GM19395 (cell line): Measurements from ENCODE around the gene B3GAT2.
A peak's percentile ranks its signal among the peaks of the same experiment; 100 is the strongest.

Experiments used
- ATAC-seq: cut with Tn5 transposase; IDR thresholded peaks from one replicate; pipeline ENCODE4 v1.9.1; 2021; ENCODE audit warnings: mild to moderate bottlenecking, moderate library complexity; ENCODE audit not compliant: unreplicated experiment

Gene B3GAT2

DNA sequence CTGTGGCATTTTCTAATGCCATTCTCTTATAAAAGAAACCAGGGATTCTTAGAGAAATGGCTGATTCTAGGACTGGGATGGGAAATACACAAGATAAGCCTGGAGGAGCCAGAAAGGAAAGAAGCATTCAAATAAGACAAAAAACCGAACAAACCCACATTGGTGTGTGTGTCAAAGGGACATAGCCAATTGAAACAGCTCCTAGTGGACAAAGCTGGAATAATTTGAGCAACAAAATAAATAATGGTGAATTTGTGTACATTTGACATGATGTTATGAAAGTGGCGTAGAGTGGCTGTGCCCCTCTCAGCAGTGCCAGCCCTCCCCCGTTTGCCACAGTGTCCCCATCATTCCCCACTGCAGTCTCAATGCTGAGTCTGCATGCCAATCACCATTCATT is 55.5 kb downstream of the B3GAT2 start:
- ATAC-seq, result no peak

- no peak for ATAC-seq
These were observed 56.8 kb downstream of the B3GAT2 start for GRCh38 chr6:70900047-70900446.

DNA sequence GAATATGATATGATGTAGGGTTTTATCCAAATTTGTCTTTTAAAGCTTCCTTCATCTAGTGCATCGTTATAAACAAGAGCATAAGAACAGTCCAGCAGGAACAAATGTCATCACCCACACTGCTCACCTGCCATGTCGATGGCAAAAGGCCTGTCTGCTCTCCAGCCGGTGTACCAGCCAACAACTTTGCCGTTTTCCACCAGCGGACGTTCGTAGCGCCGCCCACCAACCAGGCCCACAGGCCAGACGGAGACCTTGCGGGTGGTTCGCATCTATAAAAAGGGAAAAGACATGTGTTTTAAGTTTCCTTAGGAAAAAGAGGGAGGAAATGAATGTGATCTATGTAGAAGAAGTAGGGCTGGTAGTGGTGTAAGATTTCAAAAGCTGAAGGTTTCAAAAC is 62.9 kb downstream of the B3GAT2 start:
- ATAC-seq, result no peak

GRCh38 chr6:70889270-70889669 is 67.6 kb downstream of the B3GAT2 start:
- ATAC-seq, result no peak

DNA sequence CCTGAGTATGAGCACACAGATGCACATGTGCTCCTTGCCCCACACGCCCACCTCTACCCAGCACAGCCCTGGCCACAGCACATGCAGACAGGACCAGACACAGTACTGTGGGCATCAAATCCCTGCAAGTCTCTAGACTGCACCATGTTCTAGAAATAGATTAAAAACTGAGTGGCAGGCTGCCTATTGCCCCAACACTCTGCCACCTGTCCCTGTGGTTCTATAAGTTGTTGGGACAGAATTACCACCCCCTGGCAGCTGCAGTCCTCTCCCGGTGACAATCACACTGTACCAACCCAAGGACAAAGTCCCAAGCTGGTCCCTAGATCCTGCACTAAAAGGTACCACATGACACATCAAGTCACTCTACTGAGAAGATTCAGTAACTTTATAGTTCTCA is 70.2 kb downstream of the B3GAT2 start:
- ATAC-seq, result no peak

DNA sequence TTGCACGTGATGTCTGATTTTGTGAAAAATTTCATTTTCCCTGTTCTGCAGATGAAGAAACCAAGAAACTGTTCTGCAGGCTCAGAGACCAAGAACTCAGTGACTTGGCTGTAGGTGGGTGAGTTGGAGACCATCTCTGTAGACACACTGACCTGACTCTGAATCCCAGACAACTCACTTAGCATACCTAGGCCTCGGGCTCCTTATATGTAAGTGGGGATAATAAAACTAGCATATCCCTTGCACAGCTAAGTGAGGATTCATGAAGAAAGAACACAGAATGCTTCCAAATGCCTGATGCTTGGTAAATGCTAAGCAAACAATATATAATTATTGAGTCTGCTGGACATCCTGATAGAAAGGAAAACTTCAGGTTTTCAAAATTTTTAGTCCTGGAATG is 70.8 kb downstream of the B3GAT2 start:
- no peak for ATAC-seq

- peak; percentile 76 for ATAC-seq
These were observed 72.5 kb downstream of the B3GAT2 start for GRCh38 chr6:70884074-70884983.

DNA sequence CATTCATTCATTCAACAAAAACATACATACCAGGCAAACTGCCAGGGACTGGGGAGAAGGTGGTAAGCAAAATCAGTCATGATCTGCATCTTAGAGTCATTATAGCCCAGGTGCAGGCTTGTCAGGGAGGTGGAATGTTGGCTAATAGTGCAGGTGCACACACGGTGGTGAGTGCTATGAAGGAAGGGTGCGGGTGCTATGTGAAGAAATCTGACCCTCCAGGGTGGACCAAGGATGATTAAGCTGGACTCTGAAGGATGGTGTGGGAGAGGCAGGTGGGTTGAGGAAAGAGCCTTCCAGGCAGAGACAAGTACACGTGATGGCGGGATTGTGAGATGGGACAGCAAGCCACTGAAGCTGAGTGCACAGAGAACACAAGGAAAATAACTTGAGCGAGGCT is 77.4 kb downstream of the B3GAT2 start:
- ATAC-seq, result no peak

DNA sequence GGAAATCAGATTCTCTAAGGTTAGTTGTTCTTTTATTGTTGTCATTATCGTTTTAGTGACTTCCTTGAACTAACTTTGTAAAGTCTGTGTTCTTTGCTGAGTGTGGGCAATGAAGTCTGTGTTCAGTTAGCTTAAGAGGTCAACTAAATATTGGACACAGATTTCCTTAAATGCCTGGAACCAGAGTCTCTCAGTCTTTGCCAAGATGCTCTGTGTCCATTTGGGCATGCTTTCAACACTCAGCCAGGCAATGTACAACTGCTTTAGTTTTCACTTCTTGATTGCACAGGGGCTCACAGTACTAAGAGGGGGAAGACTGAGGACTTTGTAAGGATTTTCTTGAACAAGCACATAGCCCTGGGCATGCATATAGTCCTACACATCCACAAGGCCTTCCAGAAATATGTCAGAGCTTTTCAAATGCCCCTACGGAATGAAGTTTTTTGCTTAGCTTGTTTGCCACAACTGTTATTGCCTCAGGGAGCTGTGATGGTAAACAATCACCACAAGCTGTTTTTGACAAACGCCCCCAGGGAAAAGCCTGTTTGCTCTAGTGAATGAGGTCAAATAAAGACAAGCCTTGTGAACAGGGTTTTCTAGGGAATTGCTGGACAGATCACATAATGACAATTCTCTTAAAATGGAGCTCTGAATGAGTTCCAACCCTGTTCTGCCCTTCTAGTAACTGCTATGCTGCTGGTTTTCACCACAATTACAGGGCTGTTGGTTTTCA is 82.5 kb downstream of the B3GAT2 start:
- no peak for ATAC-seq

DNA sequence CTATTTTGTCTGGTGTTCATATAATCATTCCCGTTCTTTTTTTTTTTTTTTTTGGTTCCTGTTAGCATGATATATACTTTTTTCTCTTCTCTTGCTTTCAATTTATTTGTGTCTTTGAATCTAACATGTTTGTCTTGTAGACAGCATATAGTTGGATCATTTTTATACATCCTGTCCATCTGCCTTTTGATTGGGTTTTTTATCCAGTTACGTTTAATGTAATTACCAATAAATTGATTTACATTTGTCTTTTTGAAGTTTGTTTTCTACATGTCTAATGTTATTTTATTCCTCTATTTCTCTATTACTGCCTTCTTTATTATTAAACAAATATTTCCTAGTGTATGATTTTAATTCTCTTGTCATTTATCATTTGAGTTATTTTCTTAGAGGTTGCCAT is 84.4 kb downstream of the B3GAT2 start:
- no peak for ATAC-seq

DNA sequence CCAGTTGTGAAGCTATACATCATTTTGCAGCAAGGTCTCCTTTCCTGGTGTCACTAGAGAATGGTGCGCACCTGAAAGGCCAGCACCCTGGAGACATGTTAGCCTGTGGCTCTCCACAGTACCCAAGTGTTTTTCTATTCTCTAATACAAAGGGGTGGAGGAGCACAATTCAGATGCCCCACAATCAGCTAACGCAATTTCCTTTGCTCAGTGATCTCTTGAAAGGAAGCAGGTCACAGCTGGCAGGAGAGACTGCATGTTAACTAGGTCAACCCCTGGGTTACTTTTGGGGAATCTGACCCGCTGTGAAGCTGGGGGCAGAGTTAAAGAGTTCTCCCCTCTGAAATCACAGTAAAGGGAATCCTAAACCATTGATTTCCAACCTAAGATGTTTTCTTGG is 92.5 kb downstream of the B3GAT2 start:
- ATAC-seq, result no peak

DNA sequence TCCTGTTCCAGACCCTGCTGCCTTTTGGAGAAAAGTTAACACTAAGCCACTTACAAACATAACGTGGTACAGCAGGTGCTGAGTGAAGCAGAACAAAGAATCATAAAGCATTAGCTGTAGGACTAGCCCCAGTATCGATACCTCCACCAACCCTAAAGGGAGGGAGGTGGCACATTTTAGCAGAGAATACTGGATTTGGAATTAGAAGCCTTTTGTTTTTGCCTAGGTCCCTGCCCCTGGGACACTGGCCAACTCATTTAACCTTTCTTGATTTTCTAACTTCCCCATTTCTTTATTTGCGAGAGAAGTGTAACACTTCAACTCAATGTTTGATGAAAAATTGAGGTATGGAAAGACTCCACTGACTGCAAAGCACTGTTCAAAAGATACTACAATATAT is 93.5 kb downstream of the B3GAT2 start:
- ATAC-seq, result peak; percentile 58

DNA sequence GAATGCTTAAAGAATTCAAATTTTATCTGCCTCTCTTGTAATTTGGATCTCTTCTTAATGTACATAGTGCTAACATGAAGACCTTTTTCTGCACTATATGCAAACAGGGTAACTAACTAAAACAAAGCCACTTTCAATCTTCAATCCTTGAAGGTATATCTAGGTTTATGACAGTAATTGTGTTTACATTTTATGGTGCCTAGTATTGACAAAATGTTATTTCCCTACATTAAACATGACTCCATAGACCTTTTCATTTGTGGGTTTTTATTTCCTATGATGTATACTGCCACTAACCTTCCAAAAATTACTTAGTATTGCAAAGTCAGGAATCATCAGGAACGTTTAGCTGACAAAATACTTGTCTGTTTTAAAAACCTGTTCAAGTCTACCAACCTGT is 95.9 kb downstream of the B3GAT2 start:
- ATAC-seq, result no peak

DNA sequence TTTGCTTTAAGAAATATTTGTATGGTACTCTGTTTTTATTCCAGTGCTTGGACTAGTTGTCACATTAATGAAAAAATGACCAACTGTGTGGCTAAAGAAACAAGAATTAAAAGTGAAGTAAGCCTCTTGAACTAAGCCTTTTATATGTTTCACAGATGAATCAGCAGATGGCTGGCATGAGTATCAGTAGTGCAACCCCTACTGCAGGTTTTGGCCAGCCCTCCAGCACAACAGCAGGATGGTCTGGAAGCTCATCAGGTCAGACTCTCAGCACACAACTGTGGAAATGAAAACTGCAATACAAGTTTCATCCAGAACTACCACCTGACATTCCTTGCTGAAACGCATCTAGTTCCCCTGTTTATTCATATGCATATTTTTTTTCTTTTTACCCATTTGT is 96.8 kb downstream of the B3GAT2 start:
- ATAC-seq, result no peak

- ATAC-seq, result peak; percentile 100
These were observed 99.3 kb downstream of the B3GAT2 start for GRCh38 chr6:70857387-70858077.

DNA sequence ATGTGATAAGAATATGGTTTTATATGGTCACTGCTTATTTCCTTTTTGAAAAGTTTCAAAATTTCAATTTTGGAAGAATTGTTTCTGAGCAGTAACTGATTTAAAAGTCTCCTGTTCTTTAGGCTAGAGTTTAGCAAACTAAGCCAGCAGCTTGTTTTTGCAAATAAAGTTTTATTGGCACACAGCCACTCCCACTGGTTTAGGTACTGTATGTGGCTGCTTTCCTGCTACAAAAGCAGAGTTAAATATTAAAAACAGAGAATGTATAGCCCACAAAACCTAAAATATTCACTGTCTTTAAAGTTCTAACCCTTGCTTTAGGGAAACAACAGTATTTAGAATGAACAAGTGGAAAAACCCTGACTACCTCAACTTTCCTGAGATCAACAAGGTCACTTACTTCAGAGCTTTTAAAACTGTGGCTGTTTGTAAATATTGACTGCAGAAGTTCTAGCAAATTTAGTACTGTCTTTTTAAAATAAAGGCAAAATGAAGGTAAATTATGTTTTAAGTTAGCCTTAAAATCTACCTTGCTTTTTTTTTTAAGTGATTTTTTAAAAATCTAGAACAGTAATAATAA is 104.1 kb downstream of the B3GAT2 start:
- ATAC-seq, result no peak

GRCh38 chr6:70849348-70850069 is 107.4 kb downstream of the B3GAT2 start:
- ATAC-seq, result no peak

DNA sequence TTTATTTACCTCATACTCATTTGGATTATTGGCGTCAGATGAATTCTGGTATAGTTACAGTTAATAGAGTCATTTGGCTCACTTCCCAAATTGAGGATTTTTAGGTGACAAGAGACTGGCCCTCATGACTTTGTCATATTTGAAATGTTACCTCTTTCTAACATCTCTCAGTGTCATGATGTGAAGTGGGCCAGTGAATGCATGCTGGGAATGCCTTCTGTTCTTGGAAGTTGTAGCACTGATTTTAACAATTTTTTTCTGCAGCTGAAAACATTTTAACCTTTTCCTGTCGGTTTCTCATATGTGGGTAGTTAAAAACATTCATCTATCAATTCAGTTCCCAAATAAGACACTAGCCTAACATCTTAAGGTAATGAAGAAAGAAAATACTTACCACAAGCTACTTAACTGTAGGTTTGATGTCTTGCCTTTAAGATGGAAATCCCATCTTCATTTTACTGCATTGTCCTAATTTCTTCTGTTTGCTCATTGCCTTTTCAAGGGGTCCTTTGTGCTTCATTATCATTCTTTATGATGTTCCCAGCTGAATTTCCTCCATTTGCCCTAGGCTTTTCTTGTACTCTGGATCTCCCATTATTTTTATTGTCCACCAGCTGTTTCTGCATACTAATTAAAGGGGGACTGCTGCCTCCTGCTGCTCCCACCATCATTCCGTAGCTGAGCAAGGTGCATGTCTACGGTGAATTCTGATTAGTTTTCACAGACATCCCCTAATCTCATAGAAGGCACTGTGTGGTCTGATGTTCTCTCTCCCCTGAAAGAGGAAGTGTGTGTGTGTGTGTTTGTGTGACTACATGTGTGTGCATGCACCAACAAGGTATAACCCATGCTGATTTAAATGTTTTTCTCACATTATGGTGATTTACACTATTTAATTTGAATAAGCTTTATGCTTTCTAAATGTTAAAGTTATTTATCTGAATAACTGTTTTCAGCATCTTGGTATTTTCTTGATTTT is 109.5 kb downstream of the B3GAT2 start:
- ATAC-seq, result no peak

GRCh38 chr6:70846207-70846835 is 110.5 kb downstream of the B3GAT2 start:
- no peak for ATAC-seq
